ENCODE measurements around the gene PMM2. TPM values are rescaled to one million over a fixed set of nuclear protein-coding genes. Genes with fewer than 3 reads are reported as not detected.

Gene PMM2
- total RNA-seq, 2 donors from 2014 or later = 24.2 to 46.2 TPM

GRCh38 chr16:8880839-8881510 lies 83.3 kb downstream of the PMM2 start:
- ATAC-seq = no peak
- Mint-ChIP-seq H3K9me3 (no peaks in the 10 kb centered on the region), H3K36me3 (no peaks in the 10 kb centered on the region), H3K27ac (no peak overlapping the region)
- DNase-seq (ENCODE audit: low spot score in 2 of 2) = no peak

GRCh38 chr16:8882041-8882617 lies 84.5 kb downstream of the PMM2 start, which contains the start of gene LITAFD:
Gene LITAFD (plus strand): TSS chr16:8882351. CDS start chr16:8884356, 2,005 bp downstream.
- no peaks in the 10 kb centered on the region for H3K36me3 Mint-ChIP-seq
- H3K27ac Mint-ChIP-seq = peak within 1 kb of the TSS in 1 of 2 donors; percentile 85
- H3K9me3 Mint-ChIP-seq = no peaks in the 10 kb centered on the region
- DNase-seq (ENCODE audit: low spot score in 2 of 2) = no peak
- ATAC-seq = no peak

GRCh38 chr16:8882725-8883377 lies 85.2 kb downstream of the PMM2 start:
- DNase-seq (ENCODE audit: low spot score in 2 of 2) = no peak
- no peak for ATAC-seq
- Mint-ChIP-seq H3K9me3 (no peaks in the 10 kb centered on the region), H3K27ac (peak overlapping the region in 1 of 2 donors; percentile 85), H3K36me3 (no peaks in the 10 kb centered on the region)

GRCh38 chr16:8885674-8886592 lies 88.3 kb downstream of the PMM2 start:
- Mint-ChIP-seq H3K9me3 (no peaks in the 10 kb centered on the region), H3K36me3 (no peaks in the 10 kb centered on the region), H3K27ac (peak overlapping the region; percentile 15 to 61)
- DNase-seq (ENCODE audit: low spot score in 2 of 2) = no peak
- peak; percentile 14 to 31 for ATAC-seq

GRCh38 chr16:8886593-8887430 lies 89.2 kb downstream of the PMM2 start:
- ATAC-seq = no peak
- Mint-ChIP-seq H3K27ac (peak overlapping the region in 1 of 2 donors; percentile 5), H3K9me3 (no peaks in the 10 kb centered on the region), H3K36me3 (peaks cover 0 to 5% of the 10 kb centered on the region in 2 donors)
- DNase-seq (ENCODE audit: low spot score in 2 of 2) = no peak

- Mint-ChIP-seq H3K27ac (peak overlapping the region in 1 of 2 donors; percentile 5), H3K36me3 (peaks cover 0 to 7% of the 10 kb centered on the region in 2 donors), H3K9me3 (no peaks in the 10 kb centered on the region)
- no peak for ATAC-seq
- no peak for DNase-seq (ENCODE audit: low spot score in 2 of 2)
These were observed 89.8 kb downstream of the PMM2 start for GRCh38 chr16:8887431-8887765.

- Mint-ChIP-seq H3K9me3 (no peaks in the 10 kb centered on the region), H3K27ac (peak overlapping the region in 1 of 2 donors; percentile 40), H3K36me3 (peaks cover 0 to 7% of the 10 kb centered on the region in 2 donors)
- ATAC-seq = no peak
- no peak for DNase-seq (ENCODE audit: low spot score in 2 of 2)
These were observed 90.4 kb downstream of the PMM2 start for GRCh38 chr16:8887952-8888560.

GRCh38 chr16:8888951-8889892 lies 91.6 kb downstream of the PMM2 start:
- DNase-seq (ENCODE audit: low spot score in 2 of 2) = no peak
- peak overlapping the region in 1 of 2 donors; percentile 22 for H3K27ac Mint-ChIP-seq
- H3K36me3 Mint-ChIP-seq = peaks cover 0 to 7% of the 10 kb centered on the region in 2 donors
- ATAC-seq = no peak
- no peaks in the 10 kb centered on the region for H3K9me3 Mint-ChIP-seq

- peaks cover 4 to 13% of the 10 kb centered on the region in 2 donors for H3K36me3 Mint-ChIP-seq
- peak overlapping the region in 1 of 2 donors; percentile 40 for H3K27ac Mint-ChIP-seq
- no peak for ATAC-seq
- no peaks in the 10 kb centered on the region for H3K9me3 Mint-ChIP-seq
- DNase-seq (ENCODE audit: low spot score in 2 of 2) = no peak
These were observed 92.4 kb downstream of the PMM2 start for GRCh38 chr16:8889893-8890548.

- H3K27ac Mint-ChIP-seq = peak overlapping the region; percentile 40 to 85
- DNase-seq (ENCODE audit: low spot score in 2 of 2) (no peak), ATAC-seq (no peak)
- H3K9me3 Mint-ChIP-seq = no peaks in the 10 kb centered on the region
- peaks cover 4 to 17% of the 10 kb centered on the region in 2 donors for H3K36me3 Mint-ChIP-seq
These were observed 92.9 kb downstream of the PMM2 start for GRCh38 chr16:8890549-8890921.

- no peaks in the 10 kb centered on the region for H3K9me3 Mint-ChIP-seq
- ATAC-seq = peak in 1 of 2 donors; percentile 13
- peaks cover 4 to 18% of the 10 kb centered on the region in 2 donors for H3K36me3 Mint-ChIP-seq
These were observed 94.5 kb downstream of the PMM2 start for GRCh38 chr16:8892101-8892575.

GRCh38 chr16:8893426-8893825 lies 95.8 kb downstream of the PMM2 start:
- Mint-ChIP-seq H3K27ac (no peak overlapping the region), H3K36me3 (peaks cover 4 to 18% of the 10 kb centered on the region in 2 donors)

More at GRCh38 chr16:8892101-8892575, 94.5 kb downstream of the PMM2 start:
- DNase-seq (ENCODE audit: low spot score in 2 of 2) = peak in 1 of 2 donors; percentile 50
- peak overlapping the region; percentile 69 to 79 for H3K27ac Mint-ChIP-seq

GRCh38 chr16:8893976-8894690 lies 96.5 kb downstream of the PMM2 start:
- DNase-seq (ENCODE audit: low spot score in 2 of 2) = no peak
- peak overlapping the region in 1 of 2 donors; percentile 22 for H3K27ac Mint-ChIP-seq
- H3K9me3 Mint-ChIP-seq = no peaks in the 10 kb centered on the region
- no peak for ATAC-seq
- H3K36me3 Mint-ChIP-seq = peaks cover 4 to 18% of the 10 kb centered on the region in 2 donors

More at GRCh38 chr16:8893426-8893825, 95.8 kb downstream of the PMM2 start:
- H3K9me3 Mint-ChIP-seq = no peaks in the 10 kb centered on the region
- DNase-seq (ENCODE audit: low spot score in 2 of 2) (no peak), ATAC-seq (no peak)
